Brain microvascular endothelial cell (primary cell): ENCODE results near the gene TRABD2B.

Source experiments
- DNase-seq: peaks from one replicate; pipeline ENCODE4 v3.0.0-alpha.2; 2020
- H3K27ac ChIP-seq: fragments of 250-450 bp; sonication (Bioruptor Pico); 2 replicates; pipeline ENCODE4 v1.5.1; 2020; ENCODE audit warnings: mild to moderate bottlenecking, moderate library complexity
- H3K27me3 ChIP-seq: fragments of 250-450 bp; sonication (Bioruptor Pico); replicated peaks from 2 replicates; pipeline ENCODE4 v1.5.1; 2020; ENCODE audit warnings: mild to moderate bottlenecking
- H3K36me3 ChIP-seq: fragments of 250-450 bp; sonication (Bioruptor Pico); replicated peaks from 2 replicates; pipeline ENCODE4 v1.5.1; 2020; ENCODE audit warnings: mild to moderate bottlenecking
- H3K4me3 ChIP-seq: 2 replicates; pipeline ENCODE4 v1.5.1; 2011; ENCODE audit warnings: low read depth, mild to moderate bottlenecking, control low read depth, low read length, moderate library complexity
- CTCF ChIP-seq: IDR thresholded peaks from 2 replicates; pipeline ENCODE4 v1.5.1; 2011; ENCODE audit warnings: low read depth, mild to moderate bottlenecking, moderate library complexity, low read length, control low read depth, inconsistent platforms; ENCODE audit errors: missing control alignments
- in situ Hi-C: cut with HindIII; loops from 2 replicates; pipeline ENCODE4 v1.10.0; 2017; ENCODE audit warnings: low sequenced_read_pairs, low pct_ligation_motif_present

TRABD2B gene

GRCh38 chr1:47724432-47724999, 272.7 kb downstream of the TRABD2B start:
- no peak for DNase-seq
- H3K27me3 ChIP-seq, result peaks cover 22% of the 10 kb centered on the region
- no peak for TF ChIP-seq CTCF
- H3K4me3 ChIP-seq, result no peak overlapping the region
- in situ Hi-C loops, result no loop called here
- no peaks in the 10 kb centered on the region for H3K36me3 ChIP-seq
- no peak overlapping the region for H3K27ac ChIP-seq

DNA sequence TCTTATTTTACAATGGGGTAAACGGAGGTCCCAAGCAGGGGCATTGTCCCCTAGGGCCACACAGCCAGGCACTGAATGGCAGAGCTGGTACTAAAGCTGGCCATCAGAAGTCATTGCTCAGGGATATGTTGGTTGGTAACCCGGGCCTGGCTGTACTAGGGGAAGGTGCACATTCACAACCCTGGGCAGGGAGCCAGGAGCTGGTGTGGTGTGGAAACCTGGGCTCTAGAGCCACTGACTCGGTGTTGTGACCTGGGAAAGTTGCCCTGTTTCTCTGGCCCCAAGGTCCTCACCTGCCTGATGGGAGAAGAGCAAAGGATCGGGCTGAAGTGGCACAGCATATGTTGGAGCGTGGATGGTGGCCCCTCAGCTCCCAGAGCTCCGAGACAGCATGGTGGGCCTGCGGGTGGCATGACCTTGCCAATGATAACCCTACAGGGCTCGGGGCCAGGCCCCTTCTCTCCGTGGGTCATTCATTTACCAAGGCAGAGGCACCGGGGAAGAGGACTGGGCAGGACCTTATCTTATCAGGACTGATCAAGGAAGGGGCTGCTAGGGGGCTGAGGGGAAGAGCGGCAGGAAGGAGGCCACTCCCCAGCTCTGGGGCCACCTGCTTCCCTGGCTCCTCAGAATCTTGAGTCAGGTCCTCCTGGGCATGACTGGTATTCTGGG, 274.1 kb downstream of the TRABD2B start:
- TF ChIP-seq CTCF, result no peak
- H3K27me3 ChIP-seq, result peaks cover 28% of the 10 kb centered on the region
- H3K27ac ChIP-seq, result no peak overlapping the region
- in situ Hi-C loops, result no loop called here
- no peak for DNase-seq
- H3K4me3 ChIP-seq, result no peak overlapping the region
- no peaks in the 10 kb centered on the region for H3K36me3 ChIP-seq

GRCh38 chr1:47722101-47722500, 275.1 kb downstream of the TRABD2B start:
- in situ Hi-C loops, result no loop called here
- TF ChIP-seq CTCF, result no peak

GRCh38 chr1:47720111-47720510, 277.1 kb downstream of the TRABD2B start:
- Histone ChIP-seq H3K4me3 (no peak overlapping the region), H3K27me3 (peaks cover 33% of the 10 kb centered on the region), H3K36me3 (no peaks in the 10 kb centered on the region), H3K27ac (no peak overlapping the region)
- DNase-seq, result no peak
- in situ Hi-C loops, result no loop called here
- TF ChIP-seq CTCF, result no peak

More at GRCh38 chr1:47722101-47722500, 275.1 kb downstream of the TRABD2B start:
- no peaks in the 10 kb centered on the region for H3K36me3 ChIP-seq
- no peak overlapping the region for H3K4me3 ChIP-seq
- no peak for DNase-seq
- H3K27ac ChIP-seq, result no peak overlapping the region
- peaks cover 34% of the 10 kb centered on the region for H3K27me3 ChIP-seq

- in situ Hi-C loops, result no loop called here
- Histone ChIP-seq H3K4me3 (no peak overlapping the region), H3K27ac (no peak overlapping the region), H3K27me3 (peaks cover 40% of the 10 kb centered on the region), H3K36me3 (no peaks in the 10 kb centered on the region)
- no peak for TF ChIP-seq CTCF
- DNase-seq, result no peak
Measured at GRCh38 chr1:47717341-47717740, 279.8 kb downstream of the TRABD2B start.
